ENCODE results near the gene PKD1L1. TPM values are rescaled to one million over a fixed set of nuclear protein-coding genes. Genes with fewer than 3 reads are reported as not detected.

Gene PKD1L1
- total and polyA plus RNA-seq, 2 experiments from 2014 or later = 0.15 to 0.54 TPM

DNA sequence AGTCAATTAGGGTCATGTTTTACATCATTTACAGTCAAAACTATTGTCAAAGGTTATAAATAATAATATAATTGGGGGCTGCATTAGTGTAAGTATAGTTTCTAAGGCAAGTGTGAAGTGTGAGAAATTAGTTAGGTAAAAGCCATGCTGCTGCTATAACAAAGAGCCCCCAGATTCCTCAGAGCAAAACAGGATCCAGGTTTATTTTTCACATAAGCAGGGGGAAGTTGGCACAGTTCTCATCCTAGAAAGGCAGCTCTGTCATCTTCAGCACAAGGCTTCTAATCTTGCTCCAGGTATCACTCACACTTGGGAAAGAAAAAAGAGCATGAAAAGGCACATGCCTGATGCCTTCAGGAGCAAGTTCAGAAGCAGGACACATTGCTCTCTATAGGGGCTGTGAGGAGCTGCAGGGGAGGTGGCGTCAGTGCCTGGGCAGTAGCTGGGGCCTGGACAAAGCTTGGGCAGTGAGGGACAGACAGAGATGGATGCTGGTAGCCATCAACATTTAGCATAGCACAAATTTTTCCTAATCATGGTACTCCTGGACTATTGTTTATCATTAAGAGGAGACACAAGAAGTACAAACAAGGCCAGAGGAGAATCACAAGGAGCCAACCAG is 170.6 kb downstream of the PKD1L1 start:
- Histone ChIP-seq H3K27ac (no peak overlapping the region), H3K9me3 (ENCODE audit: low read depth) (no peaks in the 10 kb centered on the region), H3K4me3 (no peak overlapping the region), H3K27me3 (no peaks in the 10 kb centered on the region), H3K4me1 (ENCODE audit: low read depth) (no peaks in the 10 kb centered on the region), H3K36me3 (no peaks in the 10 kb centered on the region)
- no peak for DNase-seq (ENCODE audit: low read depth in 1 of 2, low spot score in 1 of 2)
- TF ChIP-seq, protein P1, sequence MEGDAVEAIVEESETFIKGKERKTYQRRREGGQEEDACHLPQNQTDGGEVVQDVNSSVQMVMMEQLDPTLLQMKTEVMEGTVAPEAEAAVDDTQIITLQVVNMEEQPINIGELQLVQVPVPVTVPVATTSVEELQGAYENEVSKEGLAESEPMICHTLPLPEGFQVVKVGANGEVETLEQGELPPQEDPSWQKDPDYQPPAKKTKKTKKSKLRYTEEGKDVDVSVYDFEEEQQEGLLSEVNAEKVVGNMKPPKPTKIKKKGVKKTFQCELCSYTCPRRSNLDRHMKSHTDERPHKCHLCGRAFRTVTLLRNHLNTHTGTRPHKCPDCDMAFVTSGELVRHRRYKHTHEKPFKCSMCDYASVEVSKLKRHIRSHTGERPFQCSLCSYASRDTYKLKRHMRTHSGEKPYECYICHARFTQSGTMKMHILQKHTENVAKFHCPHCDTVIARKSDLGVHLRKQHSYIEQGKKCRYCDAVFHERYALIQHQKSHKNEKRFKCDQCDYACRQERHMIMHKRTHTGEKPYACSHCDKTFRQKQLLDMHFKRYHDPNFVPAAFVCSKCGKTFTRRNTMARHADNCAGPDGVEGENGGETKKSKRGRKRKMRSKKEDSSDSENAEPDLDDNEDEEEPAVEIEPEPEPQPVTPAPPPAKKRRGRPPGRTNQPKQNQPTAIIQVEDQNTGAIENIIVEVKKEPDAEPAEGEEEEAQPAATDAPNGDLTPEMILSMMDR (IDR thresholded peaks at IDR 0.05; ENCODE audit: low read depth, low read length) = no peak

DNA sequence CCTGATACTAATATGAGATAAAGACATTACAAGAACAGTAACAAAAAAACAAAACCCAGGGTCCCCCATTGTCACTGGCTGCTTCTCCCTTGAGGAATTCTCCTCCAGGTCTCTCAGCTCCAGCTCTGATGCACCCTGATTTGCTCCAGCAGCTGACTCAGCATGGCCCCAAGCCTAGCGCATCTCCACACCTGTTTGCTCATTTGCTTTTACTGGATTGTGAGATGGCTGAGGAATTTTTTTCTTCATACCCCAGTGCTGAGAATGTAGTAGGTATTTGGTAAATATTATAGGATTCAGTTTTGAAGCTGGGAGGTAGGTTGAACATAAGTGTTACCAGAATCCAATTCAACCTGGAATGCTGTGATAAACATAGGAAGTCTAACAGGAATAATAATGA is 171.9 kb downstream of the PKD1L1 start:
- Histone ChIP-seq H3K4me1 (ENCODE audit: low read depth) (no peaks in the 10 kb centered on the region), H3K9me3 (ENCODE audit: low read depth) (no peaks in the 10 kb centered on the region), H3K4me3 (no peak overlapping the region), H3K27ac (no peak overlapping the region), H3K27me3 (no peaks in the 10 kb centered on the region), H3K36me3 (no peaks in the 10 kb centered on the region)
- TF ChIP-seq, protein P1 (IDR thresholded peaks at IDR 0.05; ENCODE audit: low read depth, low read length) = no peak
- DNase-seq (ENCODE audit: low read depth in 1 of 2, low spot score in 1 of 2) = no peak

DNA sequence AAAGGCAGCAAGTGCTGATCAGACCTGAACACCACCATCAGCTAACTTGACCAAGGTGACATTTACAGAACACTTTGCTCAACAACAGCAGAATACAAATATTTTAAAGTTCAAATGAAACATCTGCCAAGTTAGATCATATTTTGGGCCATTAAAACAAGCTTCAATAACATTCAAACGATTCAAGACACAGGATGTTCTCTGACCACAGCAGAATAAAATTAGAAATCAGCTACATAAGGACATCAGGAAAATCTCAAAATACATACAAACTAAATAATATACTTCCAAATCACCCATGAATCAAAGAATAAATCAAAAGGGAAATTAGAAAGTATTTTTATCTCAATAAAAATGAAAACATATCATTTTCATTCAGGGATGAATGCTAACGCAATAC is 173.0 kb downstream of the PKD1L1 start:
- Histone ChIP-seq H3K4me1 (ENCODE audit: low read depth) (no peaks in the 10 kb centered on the region), H3K36me3 (no peaks in the 10 kb centered on the region), H3K9me3 (ENCODE audit: low read depth) (no peaks in the 10 kb centered on the region), H3K27ac (no peak overlapping the region), H3K4me3 (no peak overlapping the region), H3K27me3 (no peaks in the 10 kb centered on the region)
- TF ChIP-seq, protein P1 (IDR thresholded peaks at IDR 0.05; ENCODE audit: low read depth, low read length) = no peak
- no peak for DNase-seq (ENCODE audit: low read depth in 1 of 2, low spot score in 1 of 2)

DNA sequence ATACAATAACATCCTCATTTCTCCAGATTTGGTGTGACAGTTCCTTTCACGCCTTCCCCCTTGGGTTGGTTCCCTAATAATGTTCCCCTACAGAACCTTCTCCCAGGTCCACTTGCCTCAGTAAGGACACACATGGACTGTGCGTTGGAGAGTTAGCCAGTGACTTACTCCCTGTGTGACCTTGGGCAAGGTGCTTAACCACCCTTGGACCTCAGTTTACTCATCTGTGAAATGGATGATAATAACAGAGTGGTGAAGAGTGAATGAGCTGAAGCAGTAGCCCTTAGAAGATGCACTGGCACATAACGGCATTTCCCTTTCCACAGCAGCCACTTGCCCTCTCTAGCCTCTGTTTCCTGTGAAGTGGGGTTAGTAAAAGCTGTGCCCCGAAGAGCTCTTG is 175.8 kb downstream of the PKD1L1 start:
- H3K4me3 ChIP-seq = no peak overlapping the region
- H3K27ac ChIP-seq = no peak overlapping the region
- DNase-seq (ENCODE audit: low read depth in 1 of 2, low spot score in 1 of 2) = no peak
- no peaks in the 10 kb centered on the region for H3K27me3 ChIP-seq
- no peaks in the 10 kb centered on the region for H3K4me1 ChIP-seq (ENCODE audit: low read depth)
- TF ChIP-seq, protein P1 (IDR thresholded peaks at IDR 0.05; ENCODE audit: low read depth, low read length) = no peak
- H3K9me3 ChIP-seq (ENCODE audit: low read depth) = no peaks in the 10 kb centered on the region
- no peaks in the 10 kb centered on the region for H3K36me3 ChIP-seq

DNA sequence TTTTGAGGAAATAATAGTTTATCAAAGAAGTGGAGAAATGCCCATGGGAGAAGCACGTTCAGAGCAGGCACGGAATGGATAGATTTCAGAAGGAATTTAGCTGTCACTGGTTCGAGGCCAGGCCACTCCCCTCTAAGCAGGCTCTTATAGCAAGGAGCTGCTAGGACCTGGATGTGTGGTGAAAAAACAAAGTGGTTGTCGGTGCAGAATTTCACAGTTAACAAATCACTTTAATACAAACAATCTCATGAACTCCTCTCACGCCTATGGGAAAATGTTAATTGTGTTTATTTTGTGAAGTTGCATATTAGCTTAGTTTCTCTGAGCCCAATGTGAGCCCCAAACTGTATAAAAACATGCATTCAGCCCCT is 176.3 kb downstream of the PKD1L1 start:
- Histone ChIP-seq H3K4me3 (no peak overlapping the region), H3K27ac (no peak overlapping the region), H3K36me3 (no peaks in the 10 kb centered on the region), H3K4me1 (ENCODE audit: low read depth) (no peaks in the 10 kb centered on the region), H3K9me3 (ENCODE audit: low read depth) (no peaks in the 10 kb centered on the region), H3K27me3 (no peaks in the 10 kb centered on the region)
- no peak for DNase-seq (ENCODE audit: low read depth in 1 of 2, low spot score in 1 of 2)
- TF ChIP-seq, protein P1 (IDR thresholded peaks at IDR 0.05; ENCODE audit: low read depth, low read length) = no peak
